ENCODE measurements around the gene RAP1A.

GRCh38 chr1:111735858-111736544, 116.4 kb downstream of the RAP1A start:
- TF ChIP-seq CTCF (IDR thresholded peaks at IDR 0.05; ENCODE audit: borderline replicate concordance, extremely low read depth, low read length, poor library complexity, severe bottlenecking), result no peak
- TF ChIP-seq EZH2 (IDR thresholded peaks at IDR 0.05; ENCODE audit: borderline replicate concordance, low read depth, low read length, severe bottlenecking), result no peak

All from DND-41 (cell line).